GM12801 (cell line): ENCODE data around the gene EYA2.

Experiments
- CTCF ChIP-seq: IDR thresholded peaks from one replicate; pipeline ENCODE4 v1.5.1; 2011; ENCODE audit warnings: control low read depth; ENCODE audit not compliant: insufficient read length; ENCODE audit errors: extremely low read depth

Gene EYA2

GRCh38 chr20:47227119-47227518, 332.5 kb downstream of the EYA2 start:
- no peak for TF ChIP-seq CTCF

GRCh38 chr20:47227576-47227975, 332.9 kb downstream of the EYA2 start:
- no peak for TF ChIP-seq CTCF

- no peak for TF ChIP-seq CTCF
Observed at GRCh38 chr20:47228654-47229053, 334.0 kb downstream of the EYA2 start.

- no peak for TF ChIP-seq CTCF
Observed at GRCh38 chr20:47230811-47231256, 336.2 kb downstream of the EYA2 start.

GRCh38 chr20:47231382-47232039, 336.9 kb downstream of the EYA2 start:
- no peak for TF ChIP-seq CTCF

GRCh38 chr20:47232518-47232917, 337.9 kb downstream of the EYA2 start:
- no peak for TF ChIP-seq CTCF

- no peak for TF ChIP-seq CTCF
Observed at GRCh38 chr20:47233333-47234188, 338.9 kb downstream of the EYA2 start.
